Fibroblast of skin of scalp (primary cell): ENCODE results near the gene CDC42EP5.
"Not testable (repeated sequence)": the region's sequence is repeated elsewhere in the genome, so short reads cannot be mapped to it uniquely, and the experiment has no call there.

ENCODE experiments used
- DNase-seq: peaks from one replicate; pipeline ENCODE4 v3.0.0-alpha.2; 2013

The CDC42EP5 gene

DNA sequence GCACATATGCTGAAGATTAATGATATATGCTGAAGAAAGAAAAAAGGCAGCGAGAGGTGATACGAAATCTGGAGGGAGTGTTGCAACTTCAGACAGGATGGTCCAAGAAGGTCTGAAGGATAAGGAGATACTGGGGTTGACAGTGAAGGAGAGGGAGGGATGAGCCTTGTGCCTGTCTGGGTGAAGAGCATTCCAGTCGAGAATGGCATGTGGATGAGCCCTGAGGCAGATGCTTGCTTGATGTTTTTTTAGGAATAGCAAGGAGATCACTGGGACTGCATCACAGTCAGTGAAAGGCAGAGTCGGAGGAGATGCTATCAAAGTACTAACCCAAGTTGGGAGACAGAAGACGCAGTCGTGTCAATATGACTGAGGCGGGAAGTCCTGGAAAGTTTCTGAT is 16.2 kb upstream of the CDC42EP5 start:
- DNase-seq: no peak

DNA sequence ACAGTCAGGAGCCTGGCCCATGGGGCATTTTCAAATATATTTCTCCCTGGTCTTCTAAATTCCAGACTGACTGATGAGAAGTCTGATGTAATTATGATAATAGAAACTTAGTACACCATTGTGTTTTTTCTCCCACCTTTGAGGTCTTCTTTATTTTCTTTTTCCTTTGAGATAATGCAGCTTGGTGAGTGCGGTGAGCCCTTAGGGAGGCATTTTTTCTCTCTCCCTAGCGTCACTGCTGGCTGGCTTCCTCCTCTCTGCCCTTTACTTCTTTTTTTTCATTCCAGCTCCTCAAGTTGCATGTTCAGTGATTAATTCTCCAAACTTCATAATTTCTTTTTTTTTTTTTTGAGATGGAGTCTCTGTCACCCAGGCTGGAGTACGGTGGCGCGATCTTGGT is 12.8 kb upstream of the CDC42EP5 start:
- DNase-seq: no peak

DNA sequence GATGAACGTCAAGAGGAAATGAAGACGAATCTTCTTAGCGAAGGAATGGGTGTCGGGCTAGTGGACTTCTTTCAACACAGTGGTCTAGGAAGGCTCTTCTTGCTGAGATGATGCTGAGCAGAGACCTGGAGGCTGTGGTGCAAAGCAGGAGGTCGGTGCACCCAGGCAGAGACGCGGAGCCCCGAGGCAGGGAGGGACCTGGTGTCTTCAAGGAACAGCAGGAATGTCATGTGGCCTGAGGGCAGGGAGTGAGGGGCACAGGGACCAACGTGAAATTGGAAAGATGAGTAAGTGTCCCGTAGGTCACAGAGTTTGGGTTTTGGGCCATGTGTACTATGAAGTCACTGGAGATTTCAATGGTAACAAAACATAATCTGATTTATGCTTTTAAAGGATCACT is 11.4 kb upstream of the CDC42EP5 start:
- DNase-seq: no peak

DNA sequence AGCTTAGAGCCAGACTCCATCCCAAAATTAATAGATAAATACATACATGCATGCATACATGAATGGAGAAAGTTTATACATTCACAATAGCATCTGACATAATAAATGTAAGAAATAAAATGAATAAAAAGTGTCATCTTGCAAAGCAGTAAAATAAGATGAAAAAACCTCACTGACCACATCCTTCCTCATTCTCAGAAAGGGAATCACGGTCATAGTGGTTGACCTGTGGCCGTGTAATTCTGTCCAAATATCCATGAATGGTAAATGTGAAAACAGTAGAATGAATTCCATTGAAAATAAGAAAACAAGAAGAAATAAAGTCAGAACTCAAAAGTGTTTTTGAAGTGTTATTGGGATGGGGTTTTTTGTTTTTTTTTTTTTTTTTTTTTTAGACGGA is 9.8 kb upstream of the CDC42EP5 start:
- DNase-seq: no peak

DNA sequence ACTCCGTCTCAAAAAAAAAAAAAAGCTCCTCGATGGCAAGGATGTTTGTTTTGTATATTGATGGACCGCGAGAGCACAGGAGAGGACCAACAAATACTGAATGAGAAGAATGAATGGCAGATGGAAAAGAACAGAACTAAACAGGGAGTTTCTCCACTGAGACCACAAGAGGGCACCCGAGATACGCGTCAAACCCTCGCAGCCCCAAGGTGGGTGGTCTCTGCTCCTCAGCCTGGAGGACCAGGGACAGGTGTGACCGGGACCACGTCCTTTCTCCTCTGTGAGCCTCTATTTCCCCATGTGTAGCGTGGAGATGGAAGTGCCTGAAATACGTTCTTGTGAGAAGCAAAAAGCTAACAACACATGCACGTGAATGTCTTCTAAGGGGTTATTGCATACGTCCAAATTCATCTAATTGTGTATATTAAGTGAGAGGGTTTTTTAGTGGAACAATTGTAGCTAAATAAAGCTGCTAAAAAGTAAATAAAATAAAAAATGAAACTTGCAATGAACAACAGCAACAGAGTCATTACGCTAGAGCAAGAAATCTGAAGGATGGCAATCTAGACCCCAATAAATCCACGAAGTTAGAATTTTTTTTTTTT is 8.3 kb upstream of the CDC42EP5 start:
- peak; percentile 44 for DNase-seq

DNA sequence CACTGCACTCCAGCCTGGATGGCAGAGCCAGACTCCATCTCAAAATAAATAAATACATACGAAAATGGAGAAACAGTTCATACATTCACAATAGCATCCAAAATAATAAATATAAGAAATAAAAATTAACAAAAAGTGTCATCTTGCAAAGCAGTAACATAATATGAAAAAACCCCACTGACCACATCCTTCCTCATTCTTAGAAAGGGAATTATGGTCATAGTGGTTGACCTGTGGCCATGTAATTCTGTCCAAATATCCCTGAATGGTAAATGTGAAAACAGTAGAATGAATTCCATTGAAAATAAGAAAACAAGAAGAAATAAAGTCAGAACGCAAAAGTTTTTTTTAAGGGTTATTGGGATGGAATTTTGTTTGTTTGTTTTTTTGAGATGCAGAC is 7.0 kb upstream of the CDC42EP5 start:
- no peak for DNase-seq

DNA sequence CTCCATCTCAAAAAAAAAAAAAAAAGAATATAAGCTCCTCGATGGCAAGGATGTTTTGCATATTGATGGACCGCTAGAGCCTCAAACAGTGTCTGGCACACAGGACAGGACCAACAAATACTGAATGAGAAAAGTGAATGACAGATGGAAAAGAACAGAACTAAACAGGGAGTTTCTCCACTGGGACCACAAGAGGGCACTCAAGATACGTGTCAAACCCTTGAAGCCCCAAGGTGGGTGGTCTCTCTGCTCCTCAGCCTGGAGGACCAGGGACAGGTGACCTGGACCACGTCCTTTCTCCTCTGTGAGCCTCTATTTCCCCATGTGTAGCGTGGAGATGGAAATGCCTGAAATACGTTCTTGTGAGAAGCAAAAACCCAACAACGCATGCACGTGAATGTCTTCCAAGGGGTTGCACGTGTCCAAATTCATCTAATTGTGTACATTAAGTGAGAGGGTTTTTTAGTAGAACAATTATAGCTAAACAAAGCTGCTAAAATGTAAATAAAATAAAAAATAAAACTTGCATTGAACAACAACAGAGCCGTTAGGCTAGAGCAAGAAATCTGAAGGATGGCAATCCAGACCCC is 5.7 kb upstream of the CDC42EP5 start:
- peak; percentile 61 for DNase-seq

DNA sequence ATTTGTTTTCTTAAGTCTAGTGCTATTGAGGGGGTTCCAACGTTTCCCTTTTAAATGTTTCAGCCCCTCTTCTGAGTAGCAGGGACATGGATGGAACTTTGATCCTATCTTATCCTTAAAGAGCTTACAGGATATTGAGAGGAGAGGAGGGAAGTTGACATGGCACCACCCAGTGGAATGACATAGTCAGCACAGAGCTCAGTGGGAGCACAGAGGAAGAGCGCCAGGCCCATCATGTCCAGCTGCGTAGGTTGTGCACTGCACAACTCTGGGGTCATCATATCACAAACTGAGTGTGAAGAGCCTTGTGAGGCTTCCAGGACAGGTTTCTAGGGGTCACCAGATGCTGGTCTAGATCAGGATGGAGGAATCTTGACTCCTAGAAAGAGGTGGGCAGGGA is 4.6 kb upstream of the CDC42EP5 start:
- no peak for DNase-seq

DNA sequence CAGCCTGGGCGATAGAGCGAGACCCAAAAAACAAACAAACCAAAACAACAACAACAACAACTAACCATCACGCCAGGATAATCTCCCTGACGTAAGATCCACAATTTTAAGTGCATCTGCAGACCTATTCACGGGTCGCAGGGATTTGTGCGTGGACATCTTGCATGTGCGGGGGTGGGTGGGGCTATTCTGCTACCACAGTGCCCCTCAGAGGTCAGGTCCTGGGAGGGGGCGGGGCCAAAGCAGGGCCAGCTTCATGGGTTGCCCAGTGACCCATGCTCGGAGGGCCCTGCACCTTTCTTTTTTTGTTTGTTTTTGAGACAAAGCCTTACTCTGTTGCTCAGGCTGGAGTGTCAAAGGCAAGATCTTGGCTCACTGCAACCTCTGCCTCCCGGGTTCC is 2.6 kb upstream of the CDC42EP5 start:
- DNase-seq: no peak

DNA sequence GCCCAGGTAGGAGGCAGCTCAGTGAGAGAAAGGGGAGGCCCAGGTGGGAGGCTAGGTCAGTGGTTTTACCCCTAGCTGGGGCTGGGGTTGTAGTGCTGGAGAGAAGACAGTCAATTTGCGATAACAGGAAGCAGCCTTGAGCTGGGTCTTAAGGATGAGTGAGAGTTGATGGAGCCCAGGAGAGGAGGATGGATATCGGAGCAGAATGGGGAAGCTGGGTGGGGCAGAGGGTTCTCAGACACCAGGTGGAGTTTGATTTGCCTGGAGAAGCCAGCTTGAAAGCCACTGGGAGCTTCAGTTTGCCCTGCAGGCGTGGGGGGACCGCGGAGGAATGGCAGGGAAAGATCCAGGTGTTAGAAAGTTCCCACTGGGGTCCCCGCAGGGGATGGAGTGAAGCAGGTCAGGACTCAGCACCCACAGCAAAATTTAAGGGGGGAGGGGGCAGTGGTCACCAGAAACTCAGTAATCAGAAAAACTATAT is 836 bp upstream of the CDC42EP5 start:
- DNase-seq: no peak

DNA sequence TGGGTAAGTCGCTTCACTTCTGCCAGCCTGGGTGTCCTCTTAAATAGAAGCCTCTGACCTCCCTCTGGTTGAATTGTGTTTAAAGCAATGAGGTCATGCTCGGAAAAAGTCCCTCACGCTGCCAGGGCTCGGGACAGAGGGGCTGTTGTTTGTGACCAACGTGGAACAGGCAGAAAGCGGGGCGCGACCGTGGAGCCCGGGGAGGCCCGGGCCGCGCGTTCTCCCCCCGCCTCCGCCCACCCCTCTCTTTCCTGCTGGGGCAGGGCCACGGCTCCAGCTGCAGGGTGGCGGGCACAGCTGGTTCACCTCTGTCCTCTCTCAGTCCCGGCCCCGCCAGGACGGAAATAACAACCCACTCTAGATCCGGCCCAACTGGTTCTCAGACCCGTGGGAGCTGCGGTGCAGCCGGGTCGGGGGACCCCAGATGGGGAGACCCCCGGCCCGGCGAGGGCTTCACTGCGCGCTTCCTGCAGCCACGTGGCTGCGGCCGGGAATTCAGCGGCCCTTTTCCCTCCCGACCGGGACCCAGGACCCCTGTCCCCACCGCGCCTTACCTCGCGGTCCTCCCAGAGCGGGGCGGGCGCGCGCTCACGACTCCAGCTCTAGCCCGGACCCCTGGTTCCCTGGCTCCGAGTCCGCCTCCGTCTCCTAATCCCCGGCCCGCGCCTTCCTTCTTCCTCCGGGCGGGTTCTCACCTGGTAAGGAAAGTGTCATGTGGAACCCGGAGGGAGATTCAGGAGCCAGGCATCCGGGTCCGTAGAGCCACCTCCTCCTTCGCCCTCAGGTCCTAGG is 1.9 kb downstream of the CDC42EP5 start:
- DNase-seq: no peak

DNA sequence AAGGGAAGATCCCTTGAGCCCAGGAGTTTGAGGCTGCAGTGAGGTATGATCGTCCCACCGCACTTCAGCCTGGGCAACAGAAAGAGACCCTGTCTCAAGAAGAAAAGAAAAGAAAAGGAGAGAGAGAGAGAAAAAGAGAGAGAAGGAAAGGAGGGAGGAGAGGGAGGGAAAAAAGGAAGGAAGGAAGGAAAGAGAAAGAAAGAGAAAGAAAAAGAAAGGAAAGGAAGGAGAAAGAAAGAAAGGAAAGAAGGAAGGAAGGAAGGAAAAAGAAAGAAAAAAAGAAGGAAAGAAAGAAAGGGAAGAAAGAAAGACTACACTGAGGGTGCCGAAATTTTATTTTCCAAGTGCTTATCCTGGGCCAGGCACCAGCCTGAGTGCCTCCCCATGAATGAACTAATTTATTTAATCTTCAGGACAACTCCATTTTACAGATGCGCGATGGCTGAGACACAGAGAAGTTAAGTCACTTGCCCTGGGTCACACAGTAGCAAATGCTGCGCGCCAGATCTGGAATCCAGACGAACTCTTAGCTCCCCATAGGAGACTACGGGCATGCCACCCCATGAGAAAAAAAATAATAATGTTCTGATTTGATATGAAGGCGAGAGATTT is 2.7 kb downstream of the CDC42EP5 start:
- no peak for DNase-seq

DNA sequence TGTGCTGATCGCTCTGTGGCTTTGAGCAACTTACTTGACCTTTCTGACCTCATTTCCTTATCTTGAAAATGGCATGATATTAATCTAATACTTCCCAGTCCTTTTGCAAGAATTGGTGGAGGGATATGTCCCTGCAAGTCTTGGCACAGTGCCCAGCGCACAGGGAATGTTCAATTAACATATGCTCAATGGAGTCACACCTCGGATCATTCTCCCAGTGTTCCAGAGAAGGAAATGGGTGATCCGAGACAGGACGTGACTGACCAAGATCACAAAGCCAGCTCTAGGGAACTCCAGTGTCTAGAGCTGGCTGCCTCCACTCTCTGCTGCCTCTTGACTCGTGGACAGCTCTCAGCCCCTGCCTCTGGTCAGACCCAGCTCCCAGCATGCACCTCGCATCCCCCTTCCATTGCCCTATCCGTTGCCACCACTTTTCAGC is 3.6 kb downstream of the CDC42EP5 start:
- DNase-seq: no peak

DNA sequence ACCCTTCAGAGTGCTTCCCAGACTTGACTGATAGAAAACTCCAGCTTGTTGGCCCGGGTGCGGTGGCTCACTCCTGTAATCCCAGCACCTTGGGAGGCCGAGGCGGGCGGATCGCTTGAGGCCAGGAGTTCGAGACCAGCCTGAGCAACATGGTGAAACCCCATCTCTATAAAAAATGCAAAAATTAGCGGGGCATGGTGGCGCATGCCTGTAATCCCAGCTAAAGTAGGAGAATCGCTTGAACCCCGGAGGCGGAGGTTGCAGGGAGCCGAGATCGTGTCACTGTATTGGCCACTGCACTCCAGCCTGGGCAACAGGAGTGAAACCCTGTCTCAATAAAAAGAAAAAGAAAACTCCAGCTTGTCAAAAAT is 7.0 kb downstream of the CDC42EP5 start:
- not testable (repeated sequence) for DNase-seq

DNA sequence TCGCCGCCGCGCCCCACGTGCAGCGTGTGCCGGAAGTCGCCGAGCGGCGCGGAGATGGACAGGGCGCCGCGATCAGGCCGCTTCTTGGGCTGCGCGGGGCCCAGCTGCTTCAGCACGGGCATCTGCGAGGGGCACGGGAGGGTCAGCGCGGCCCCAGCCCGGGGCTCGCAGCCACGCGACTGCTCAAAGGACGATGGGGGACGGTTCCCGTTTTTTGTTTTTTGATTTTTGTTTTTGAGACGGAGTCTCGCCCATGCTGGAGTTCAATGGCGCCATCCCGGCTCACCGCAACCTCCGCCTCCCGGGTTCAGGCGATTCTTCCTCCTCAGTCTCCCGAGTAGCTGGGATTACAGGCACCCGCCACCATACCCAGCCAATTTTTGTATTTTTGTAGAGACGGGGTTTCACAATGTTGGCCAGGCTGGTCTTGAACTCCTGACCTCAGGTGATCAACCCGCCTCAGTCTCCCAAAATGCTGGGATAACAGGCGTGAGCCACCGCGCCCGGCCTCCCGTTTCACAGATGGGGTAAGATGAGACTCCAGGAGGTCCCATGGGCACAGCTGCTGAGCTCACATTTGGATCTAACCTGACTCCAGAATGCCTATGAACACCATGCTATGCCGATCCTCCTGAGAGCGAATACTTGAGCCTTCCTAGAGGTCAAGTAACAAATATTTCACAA is 7.5 kb downstream of the CDC42EP5 start:
- no peak for DNase-seq

DNA sequence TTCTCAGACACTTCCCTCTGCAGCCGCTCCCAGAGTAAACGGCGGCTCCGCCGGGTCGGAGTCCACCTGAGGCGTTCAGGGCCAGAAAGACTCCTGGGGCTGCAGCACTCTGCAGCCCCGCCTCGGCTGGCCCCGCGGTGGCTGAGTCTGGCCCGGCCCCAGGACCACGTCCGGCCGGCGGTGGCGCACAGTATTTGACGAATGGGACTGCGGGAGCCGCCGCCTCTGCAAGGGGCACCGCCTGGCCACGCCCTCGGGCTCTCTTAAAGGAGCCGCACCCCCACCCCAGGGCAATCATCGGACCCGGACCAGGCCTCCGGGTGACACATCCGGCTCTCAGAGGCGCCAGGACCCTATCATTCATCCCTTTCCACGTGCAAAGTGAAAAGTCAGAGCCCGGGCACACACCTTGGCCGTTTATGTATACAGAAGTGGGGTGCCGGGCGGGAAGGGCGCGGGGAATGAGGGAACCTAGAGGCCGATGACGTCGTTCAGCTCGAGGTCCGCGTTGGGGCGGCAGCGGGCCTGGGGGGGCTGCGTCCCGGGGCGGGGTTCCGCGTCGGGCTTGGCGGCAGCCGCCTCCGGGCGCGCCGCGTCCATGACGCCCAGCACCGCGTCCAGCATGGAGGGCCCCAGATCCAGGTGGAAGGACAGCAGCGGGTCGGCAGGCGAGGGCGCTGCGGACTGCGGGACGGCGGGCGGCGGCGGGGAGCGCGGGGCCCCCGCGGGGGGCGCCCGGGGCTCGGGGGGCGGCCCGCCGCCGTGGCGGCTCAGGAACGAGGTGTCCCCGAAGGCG is 8.3 kb downstream of the CDC42EP5 start:
- peak; percentile 87 for DNase-seq

DNA sequence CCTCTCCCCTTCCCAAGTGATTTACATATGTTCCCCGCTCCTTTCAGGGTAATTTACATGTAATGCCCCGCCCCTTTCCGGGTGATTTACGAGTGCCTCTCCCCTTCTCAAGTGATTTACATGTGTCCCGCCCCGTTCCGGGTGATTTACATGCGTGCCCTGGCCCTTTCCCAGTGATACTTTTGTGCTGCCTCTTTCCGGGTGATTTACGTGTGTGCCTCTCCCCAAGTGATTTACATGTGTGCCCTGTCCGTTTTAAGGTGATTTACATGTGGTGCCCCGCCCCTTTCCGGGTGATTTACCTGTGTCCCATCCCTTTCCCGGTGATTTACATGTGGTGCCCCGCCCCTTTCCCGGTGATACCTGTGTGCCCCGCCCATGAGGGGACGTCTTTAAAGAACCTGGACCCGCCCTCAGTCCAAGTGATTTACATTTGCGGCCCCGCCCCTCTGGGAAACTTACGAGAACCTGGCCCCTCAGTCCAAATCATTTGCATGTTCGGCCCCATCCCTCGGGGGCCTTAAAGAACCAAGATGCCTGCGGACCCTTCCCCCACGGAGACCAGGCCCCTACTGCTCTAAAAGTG is 9.0 kb downstream of the CDC42EP5 start:
- DNase-seq: peak; percentile 82

DNA sequence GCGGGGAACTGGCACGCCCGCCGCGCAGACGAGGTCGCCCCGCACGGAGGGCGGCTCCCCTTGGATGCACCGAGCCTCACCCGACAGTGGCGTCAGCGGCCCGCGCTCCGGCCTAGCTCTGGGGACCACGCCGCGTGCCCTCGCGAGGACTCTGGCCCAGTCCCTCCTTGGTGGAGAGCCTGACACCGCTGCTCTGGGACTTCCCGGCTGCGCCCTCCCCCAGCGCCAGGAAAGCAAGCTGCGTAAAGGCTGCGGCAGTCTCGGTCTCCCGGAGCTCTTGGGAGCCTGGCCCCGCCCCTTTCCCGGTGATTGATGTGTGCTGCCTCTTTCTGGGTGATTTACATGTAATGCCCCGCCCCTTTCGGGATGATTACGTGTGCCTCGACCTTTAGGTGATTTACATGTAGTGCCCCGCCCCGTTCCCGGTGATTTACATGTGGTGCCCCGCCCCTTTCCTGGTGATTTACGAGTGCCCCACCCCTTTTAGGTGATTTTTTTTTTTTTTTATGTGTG is 9.5 kb downstream of the CDC42EP5 start, which contains the start of gene LENG9:
Gene LENG9, minus strand, starts transcription at position 248 of the 513 bp plus-strand sequence. CDS start 252 bp downstream, outside the sequence.
- DNase-seq: peak; percentile 99

DNA sequence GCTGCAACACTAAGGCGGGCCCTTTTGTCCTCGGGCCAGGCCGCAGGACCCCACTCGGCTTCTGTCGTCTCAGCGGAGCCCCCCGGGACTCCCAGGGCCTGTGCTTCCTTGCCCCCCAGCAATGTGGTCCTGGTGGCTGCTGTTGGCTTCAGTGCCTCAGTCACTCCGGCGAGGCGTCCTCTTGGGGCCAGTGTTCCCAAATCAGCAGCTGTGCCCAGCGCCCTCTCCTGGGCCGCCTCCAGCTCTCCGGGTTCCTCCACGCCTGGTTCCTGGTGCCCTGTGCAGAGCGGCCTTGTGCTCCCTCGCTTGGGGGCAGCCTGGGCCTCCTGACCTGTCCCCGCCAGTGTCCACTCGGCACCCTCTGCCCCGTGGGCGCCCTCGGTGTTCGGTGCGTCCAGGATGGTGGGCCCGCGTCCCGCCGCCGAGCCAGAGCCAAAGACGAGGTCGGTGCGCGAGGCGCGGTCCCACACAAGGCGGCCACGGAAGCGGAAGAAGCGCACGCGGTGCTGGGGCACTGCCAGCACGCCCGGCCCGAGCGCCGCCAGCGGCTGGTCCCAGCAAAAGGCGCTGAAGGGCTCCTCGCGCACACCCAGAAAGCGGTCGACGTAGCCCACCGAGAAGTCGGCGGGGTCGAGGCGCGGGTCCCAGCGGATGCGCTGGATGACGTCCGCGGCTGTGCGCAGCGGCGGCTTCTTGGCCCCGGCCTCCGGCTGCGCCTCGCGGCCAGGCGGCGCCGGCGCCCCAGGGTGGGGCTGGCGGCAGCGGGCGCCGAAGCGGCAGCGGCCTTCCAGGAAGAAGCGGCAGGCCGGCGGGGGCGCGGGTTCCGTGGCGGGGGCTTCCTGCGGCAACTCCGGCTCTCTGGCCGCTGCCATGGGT is 10.2 kb downstream of the CDC42EP5 start:
- DNase-seq: peak; percentile 80

DNA sequence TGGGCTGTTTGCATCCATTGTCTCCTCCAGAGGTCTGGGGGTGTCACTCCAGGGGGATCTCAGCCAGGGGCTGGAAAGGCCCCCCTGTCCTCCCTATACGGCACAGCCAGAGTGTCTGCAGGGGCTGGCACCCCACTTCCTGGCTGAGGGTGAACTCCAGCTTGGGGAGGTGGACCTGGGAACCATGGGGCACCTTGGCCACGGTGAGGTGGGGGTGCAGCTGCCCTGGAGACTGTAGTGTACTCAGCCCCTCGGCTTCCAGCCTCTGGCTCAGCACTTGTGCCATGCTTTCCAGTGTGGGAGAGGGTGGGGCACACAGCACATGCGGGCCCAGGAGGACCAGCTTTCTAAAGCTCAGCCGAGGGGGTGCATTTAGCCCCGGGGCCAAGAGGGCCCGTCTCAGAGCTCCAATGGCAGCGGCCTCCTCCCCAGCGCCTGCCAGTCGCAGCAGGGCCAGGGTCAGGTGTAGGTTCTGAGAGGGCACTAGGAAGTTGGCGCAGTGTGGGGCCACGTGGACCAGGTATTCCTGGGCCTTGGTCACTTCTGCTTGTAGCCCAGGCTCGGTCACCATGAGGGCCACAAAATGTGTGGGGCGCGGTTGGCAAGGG is 10.9 kb downstream of the CDC42EP5 start:
- DNase-seq: no peak
